GM10248 (cell line): ENCODE data around the gene CSAG1.
"Not testable (repeated sequence)": the region's sequence is repeated elsewhere in the genome, so short reads cannot be mapped to it uniquely, and the experiment has no call there.

ENCODE experiments used
- CTCF ChIA-PET: fragments of 300-600 bp; sonication (Branson Sonifier 250); formaldehyde crosslinking; extraction: SDS; loops from one replicate; lab custom pipeline; 2021; ENCODE audit warnings: antibody characterized with exemption; lab: Yijun Ruan, JAX
- POLR2A ChIA-PET: fragments of 350-650 bp; sonication (Branson Sonifier 250); formaldehyde crosslinking; extraction: SDS; loops from one replicate; lab custom pipeline; 2020; ENCODE audit warnings: antibody characterized with exemption; lab: Yijun Ruan, JAX
- DNase-seq: peaks from one replicate; pipeline ENCODE4 v3.0.0; 2012; ENCODE audit errors: extremely low spot score
- TF ChIP-seq, protein P1 (sequence below): IDR thresholded peaks from 2 replicates; pipeline ENCODE4 v1.5.1; 2012; ENCODE audit warnings: mild to moderate bottlenecking, low read depth; ENCODE audit errors: extremely low read depth, missing control alignments, control extremely low read depth

The CSAG1 gene, protein sequence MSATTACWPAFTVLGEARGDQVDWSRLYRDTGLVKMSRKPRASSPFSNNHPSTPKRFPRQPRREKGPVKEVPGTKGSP

DNA sequence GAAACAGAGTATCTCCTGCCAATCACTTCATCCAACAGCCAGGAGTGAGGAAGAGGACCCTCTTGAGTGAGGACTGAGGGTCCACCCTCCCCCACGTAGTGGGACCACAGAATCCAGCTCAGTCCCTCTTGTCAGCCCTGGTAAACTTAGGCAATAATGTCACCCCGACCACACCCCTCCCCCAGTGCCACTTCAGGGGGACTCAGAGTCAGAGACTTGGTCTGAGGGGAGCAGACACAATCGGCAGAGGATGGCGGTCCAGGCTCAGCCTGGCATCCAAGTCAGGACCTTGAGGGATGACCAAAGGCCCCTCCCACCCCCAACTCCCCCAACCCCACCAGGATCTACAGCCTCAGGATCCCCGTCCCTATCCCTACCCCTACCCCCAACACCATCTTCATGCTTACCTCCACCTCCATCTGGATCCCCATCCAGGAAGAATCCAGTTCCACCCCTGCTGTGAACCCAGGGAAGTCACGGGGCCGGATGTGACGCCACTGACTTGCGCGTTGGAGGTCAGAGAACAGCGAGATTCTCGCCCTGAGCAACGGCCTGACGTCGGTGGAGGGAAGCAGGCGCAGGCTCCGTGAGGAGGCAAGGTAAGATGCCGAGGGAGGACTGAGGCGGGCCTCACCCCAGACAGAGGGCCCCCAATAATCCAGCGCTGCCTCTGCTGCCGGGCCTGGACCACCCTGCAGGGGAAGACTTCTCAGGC, at the start of gene CSAG1, which contains the start of gene MAGEA12:
CSAG1 (minus strand) TSS at position 461 of the 715 bp plus-strand sequence. CDS start 1,261 bp downstream, outside the sequence.
MAGEA12 (plus strand) TSS at position 497 of the 715 bp plus-strand sequence. CDS start 2,405 bp downstream, outside the sequence.
- TF ChIP-seq, protein P1, sequence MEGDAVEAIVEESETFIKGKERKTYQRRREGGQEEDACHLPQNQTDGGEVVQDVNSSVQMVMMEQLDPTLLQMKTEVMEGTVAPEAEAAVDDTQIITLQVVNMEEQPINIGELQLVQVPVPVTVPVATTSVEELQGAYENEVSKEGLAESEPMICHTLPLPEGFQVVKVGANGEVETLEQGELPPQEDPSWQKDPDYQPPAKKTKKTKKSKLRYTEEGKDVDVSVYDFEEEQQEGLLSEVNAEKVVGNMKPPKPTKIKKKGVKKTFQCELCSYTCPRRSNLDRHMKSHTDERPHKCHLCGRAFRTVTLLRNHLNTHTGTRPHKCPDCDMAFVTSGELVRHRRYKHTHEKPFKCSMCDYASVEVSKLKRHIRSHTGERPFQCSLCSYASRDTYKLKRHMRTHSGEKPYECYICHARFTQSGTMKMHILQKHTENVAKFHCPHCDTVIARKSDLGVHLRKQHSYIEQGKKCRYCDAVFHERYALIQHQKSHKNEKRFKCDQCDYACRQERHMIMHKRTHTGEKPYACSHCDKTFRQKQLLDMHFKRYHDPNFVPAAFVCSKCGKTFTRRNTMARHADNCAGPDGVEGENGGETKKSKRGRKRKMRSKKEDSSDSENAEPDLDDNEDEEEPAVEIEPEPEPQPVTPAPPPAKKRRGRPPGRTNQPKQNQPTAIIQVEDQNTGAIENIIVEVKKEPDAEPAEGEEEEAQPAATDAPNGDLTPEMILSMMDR, result no peak
- ChIA-PET CTCF (no interaction called here), POLR2A (no interaction called here)
- no peak for DNase-seq

DNA sequence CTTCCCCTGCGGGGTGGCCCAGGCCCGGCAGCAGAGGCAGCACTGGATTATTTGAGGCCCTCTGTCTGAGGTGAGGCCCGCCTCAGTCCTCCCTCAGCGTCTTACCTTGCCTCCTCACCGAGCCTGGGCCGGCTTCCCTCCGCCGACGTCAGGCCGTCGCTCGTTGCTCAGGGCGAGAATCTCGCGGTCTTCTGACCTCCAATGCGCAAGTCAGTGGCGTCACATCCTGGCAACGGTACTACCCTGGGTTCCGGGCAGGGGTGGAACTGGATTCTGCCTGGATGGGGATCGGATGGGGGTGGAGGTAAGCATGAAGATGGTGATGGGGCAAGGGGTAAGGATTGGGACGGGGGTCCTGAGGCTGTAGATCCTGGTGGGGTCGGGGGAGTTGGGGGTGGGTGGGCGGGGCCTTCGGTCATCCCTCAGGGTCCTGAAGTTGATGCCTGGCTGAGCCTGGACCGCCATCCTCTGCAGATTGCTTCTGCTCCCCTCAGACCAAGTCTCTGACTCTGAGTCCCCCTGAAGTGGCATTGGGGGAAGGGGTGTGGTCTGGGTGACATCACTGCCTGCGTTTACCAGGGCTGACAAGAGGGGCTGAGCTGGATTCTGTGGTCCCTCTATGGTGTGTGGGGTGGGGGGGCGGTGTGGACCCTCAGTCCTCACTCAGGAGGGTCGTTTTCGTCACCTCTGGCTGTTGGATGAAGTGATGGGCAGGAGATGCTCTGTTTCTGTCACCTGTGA, 36.2 kb upstream of the CSAG1 start, which contains the start of gene MAGEA6:
MAGEA6 (minus strand) TSS at position 141 of the 741 bp plus-strand sequence. CDS start 2,039 bp downstream, outside the sequence.
- DNase-seq, result not testable (repeated sequence)

DNA sequence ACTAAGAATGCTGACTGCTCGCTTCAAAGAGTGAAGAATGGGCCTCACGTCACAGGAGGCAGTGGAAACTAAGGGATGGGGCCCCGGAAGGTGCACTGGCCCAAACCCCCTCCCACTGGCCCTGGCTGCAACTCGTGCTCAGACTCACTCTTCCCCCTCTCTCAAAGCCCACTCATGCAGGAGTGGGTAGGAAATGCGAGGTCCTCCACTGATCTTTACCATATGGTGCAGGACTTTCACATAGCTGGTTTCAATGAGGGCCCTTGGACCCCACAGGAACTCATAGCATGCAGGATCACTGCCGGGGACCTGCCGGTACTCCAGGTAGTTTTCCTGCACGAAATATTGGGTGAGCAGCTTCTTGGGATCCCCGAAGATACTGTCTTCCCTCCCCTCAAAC, 33.0 kb upstream of the CSAG1 start:
- CTCF ChIA-PET, POLR2A ChIA-PET, DNase-seq: not testable (repeated sequence)

More for the DNA sequence above, 36.2 kb upstream of the CSAG1 start, which contains the start of gene MAGEA6:
- POLR2A ChIA-PET, CTCF ChIA-PET: not testable (repeated sequence)

DNA sequence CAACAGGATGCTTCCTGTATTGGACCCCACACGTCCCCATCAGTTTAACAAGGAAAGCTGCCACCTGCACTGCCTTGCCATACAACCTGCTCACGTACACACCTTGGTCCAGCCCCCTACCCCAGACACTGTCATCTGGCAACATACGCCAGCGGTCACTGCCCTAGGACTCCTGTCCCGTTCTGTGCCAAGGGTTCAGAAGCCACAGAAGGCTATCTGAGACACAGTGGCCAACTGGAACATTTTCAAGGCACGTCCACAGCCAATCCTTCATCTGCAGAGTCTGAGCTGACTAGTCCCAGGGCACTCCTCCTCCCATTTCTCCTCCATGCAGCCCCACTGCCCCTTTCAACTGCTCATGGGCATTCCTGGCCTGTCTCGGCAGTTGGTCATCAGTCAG, 28.1 kb upstream of the CSAG1 start:
- DNase-seq, POLR2A ChIA-PET, CTCF ChIA-PET: not testable (repeated sequence)

DNA sequence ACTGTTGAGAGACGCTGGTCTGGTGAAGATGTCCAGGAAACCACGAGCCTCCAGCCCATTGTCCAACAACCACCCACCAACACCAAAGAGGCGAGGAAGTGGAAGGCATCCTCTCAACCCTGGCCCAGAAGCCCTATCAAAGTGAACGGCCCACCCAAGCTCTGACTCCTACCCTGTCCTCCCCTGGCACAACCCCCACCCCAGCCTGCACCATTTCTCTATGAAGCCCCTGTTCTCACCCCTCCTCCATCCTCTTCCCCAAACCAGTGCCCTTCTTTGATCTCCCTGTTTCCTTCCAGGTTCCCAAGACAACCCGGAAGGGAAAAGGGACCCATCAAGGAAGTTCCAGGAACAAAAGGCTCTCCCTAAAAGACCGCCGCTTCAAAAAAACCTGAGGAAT, 26.0 kb upstream of the CSAG1 start:
- DNase-seq, POLR2A ChIA-PET, CTCF ChIA-PET: not testable (repeated sequence)

DNA sequence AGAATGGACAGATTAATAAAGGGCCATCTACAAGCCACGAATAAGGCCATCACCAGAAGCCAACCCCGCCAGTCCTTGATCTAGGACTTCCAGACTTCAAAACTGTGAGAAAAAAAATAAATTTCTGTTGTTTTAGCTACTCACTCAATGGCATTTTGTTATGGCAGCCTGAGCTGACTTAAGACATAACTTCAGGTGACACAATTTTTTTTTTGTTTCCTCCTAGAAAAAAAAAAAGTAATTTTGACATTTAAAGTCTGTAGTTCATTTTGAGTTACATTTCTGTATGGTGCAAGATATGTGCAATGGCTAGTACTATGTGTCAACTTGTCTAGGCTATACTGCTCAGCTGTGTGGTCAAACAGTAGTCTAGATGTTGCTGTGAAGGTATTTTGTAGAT, 25.4 kb upstream of the CSAG1 start, which contains the start of gene CSAG3:
CSAG3 (plus strand) TSS at position 301 of the 400 bp plus-strand sequence.
- DNase-seq, POLR2A ChIA-PET, CTCF ChIA-PET: not testable (repeated sequence)

DNA sequence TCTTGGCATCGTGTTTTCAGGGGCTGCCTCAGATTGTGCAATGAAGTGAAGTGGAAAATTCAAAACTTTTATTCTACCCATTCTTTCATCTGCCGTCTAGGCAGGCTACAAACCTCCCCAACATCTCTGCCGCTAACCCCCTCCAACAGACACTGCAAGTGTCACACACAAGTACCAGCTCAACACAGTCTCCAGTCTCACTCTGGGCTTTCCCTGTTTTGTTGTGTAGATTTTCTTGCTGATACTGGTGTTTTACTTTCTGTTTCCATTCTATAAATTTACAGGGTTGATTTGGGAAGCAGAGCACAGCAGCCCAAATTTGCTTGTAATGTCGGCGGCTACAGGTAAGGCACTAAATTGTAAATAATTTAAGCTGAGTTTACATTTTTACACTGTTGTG, 21.4 kb upstream of the CSAG1 start:
- POLR2A ChIA-PET, CTCF ChIA-PET, DNase-seq: not testable (repeated sequence)

DNA sequence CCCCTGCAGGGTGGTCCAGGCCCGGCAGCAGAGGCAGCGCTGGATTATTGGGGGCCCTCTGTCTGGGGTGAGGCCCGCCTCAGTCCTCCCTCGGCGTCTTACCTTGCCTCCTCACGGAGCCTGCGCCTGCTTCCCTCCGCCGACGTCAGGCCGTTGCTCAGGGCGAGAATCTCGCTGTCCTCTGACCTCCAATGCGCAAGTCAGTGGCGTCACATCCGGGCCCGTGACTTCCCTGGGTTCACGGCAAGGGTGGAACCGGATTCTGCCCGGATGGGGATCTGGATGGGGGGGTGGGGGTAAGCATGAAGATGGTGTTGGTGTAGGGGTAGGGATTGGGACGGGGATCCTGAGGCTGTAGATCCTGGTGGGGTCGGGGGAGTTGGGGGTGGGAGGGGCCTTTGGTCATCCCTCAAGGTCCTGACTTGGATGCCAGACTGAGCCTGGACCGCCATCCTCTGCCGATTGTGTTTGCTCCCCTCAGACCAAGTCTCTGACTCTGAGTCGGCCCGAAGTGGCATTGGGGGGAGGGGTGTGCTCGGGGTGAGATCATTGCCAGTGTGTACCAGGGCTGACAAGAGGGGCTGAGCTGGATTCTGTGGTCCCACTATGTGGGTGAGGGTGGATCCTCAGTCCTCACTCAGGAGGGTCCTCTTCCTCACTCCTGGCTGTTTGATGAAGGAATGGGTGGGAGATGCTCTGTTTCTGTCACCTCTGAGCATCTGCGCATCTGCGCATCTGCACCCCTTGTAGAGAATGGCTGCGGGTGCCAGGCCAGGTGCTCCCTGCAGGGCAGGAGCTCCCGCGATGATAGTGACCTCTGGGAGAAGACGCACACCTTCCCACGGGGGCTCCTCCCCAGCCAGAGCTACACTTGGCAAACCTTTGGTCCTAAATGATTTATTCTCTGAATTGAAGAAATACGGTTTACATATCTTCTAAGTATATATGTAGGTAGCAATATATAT, 20.4 kb upstream of the CSAG1 start, which contains the start of gene MAGEA2:
MAGEA2 (minus strand) TSS at position 157 of the 965 bp plus-strand sequence. CDS start 2,479 bp downstream, outside the sequence.
- CTCF ChIA-PET, POLR2A ChIA-PET, DNase-seq: not testable (repeated sequence)

DNA sequence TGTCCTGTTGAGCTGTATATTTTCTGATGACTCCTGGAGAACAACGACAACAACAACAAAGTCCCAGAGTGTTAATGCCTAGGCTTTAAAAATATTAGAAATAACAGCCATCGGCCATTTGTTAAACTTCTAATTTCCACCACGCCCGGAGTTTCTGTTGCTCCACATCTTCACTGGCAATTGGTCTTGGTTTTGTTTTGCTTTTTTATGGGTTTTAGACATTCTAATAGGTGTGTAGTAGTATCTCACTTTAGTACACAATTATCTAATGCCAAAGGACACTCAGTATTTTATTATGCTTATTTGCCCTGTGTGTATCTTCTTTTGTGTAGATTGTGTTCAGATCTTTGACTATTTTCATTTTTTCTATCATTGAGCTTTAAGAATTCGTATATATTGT, 5.0 kb upstream of the CSAG1 start:
- TF ChIP-seq, protein P1, result no peak
- ChIA-PET POLR2A (no interaction called here), CTCF (no interaction called here)
- no peak for DNase-seq

DNA sequence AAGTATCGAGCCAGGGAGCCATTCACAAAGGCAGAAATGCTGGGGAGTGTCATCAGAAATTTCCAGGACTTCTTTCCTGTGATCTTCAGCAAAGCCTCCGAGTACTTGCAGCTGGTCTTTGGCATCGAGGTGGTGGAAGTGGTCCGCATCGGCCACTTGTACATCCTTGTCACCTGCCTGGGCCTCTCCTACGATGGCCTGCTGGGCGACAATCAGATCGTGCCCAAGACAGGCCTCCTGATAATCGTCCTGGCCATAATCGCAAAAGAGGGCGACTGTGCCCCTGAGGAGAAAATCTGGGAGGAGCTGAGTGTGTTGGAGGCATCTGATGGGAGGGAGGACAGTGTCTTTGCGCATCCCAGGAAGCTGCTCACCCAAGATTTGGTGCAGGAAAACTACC, 3.0 kb upstream of the CSAG1 start:
- DNase-seq, POLR2A ChIA-PET: not testable (repeated sequence)

More for the DNA sequence above, 3.0 kb upstream of the CSAG1 start:
- CTCF ChIA-PET, result not testable (repeated sequence)
